Fibroblast of mammary gland (primary cell): ENCODE measurements around the gene BMP10.

Experiments used
- DNase-seq: peaks from one replicate; pipeline ENCODE4 v3.0.0-alpha.2; 2010; ENCODE audit warnings: low read depth
- H3K4me3 ChIP-seq: 2 replicates; pipeline ENCODE4 v1.5.1; 2011; ENCODE audit warnings: low read depth, mild to moderate bottlenecking, low read length, moderate library complexity; ENCODE audit not compliant: control insufficient read depth
- TF ChIP-seq, protein P1 (sequence below): conservative IDR thresholded peaks from 2 replicates; pipeline ENCODE4 v1.5.1; 2011; ENCODE audit warnings: low read depth, low read length, inconsistent platforms; ENCODE audit not compliant: control insufficient read depth, insufficient read depth

BMP10 gene

DNA sequence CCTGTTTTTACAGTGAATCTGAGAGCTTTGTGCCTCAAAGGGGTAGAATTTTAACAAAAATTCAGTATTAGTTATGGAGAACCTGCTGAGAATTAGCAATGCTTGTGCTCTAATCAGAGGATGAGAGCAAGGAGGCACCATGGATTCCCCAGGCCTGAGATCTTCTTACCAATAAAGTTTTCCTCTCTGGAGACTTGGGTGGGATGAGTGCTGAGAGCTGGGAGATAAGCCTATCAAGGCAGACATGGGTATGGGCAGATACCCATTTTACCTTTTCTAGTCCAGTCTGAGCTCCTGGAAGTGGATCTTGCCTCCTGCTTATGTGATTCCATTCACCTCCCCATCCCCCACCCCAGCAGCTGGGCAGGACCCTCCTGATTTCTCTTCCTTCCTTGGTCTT is 53.9 kb downstream of the BMP10 start:
- TF ChIP-seq, protein P1, sequence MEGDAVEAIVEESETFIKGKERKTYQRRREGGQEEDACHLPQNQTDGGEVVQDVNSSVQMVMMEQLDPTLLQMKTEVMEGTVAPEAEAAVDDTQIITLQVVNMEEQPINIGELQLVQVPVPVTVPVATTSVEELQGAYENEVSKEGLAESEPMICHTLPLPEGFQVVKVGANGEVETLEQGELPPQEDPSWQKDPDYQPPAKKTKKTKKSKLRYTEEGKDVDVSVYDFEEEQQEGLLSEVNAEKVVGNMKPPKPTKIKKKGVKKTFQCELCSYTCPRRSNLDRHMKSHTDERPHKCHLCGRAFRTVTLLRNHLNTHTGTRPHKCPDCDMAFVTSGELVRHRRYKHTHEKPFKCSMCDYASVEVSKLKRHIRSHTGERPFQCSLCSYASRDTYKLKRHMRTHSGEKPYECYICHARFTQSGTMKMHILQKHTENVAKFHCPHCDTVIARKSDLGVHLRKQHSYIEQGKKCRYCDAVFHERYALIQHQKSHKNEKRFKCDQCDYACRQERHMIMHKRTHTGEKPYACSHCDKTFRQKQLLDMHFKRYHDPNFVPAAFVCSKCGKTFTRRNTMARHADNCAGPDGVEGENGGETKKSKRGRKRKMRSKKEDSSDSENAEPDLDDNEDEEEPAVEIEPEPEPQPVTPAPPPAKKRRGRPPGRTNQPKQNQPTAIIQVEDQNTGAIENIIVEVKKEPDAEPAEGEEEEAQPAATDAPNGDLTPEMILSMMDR: no peak
- H3K4me3 ChIP-seq: no peak overlapping the region
- no peak for DNase-seq
